NK-92 treated with Interleukin-12 subunit alpha and Interleukin-12 subunit beta, amount 100 ng/mL, for 24 hours (cell line): Measurements from ENCODE around the gene BPIFA1.
A peak's percentile ranks its signal among the peaks of the same experiment; 100 is the strongest.

ENCODE experiments used
- DNase-seq: peaks from one replicate; lab custom pipeline; 2025; lab: John Stamatoyannopoulos, UW

Gene BPIFA1

DNA sequence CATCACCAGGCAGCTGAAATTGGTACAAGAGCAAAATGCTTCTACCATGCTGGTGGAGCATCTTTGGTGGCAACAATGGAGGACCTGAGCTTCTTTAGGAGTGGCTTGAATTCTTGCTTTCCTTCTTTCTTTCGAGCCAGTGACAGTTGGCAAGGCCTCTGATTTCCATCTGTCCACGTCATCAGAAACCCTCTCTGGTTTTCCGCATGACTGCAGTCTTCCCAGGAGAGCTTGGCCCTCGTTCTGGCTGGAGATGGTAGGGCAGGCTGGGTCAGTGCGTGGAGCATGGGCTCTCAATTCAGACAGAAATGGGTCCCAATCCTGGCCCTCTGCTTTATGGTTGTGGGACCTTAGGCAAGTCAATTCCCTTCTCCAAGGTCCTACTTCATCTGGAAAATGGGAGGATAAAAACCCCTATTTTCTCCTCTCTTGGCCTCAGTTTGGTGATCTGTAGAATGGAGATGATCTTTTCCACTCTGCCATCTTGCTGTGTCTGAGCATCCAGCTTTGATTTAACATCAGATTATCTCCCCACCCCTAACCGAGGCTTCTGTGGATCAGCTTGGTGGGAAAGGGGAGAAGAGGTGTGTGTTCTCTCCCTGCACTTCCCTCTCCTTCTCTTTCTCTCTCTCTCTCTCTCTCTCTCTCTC is 43.6 kb downstream of the BPIFA1 start:
- DNase-seq = no peak

DNA sequence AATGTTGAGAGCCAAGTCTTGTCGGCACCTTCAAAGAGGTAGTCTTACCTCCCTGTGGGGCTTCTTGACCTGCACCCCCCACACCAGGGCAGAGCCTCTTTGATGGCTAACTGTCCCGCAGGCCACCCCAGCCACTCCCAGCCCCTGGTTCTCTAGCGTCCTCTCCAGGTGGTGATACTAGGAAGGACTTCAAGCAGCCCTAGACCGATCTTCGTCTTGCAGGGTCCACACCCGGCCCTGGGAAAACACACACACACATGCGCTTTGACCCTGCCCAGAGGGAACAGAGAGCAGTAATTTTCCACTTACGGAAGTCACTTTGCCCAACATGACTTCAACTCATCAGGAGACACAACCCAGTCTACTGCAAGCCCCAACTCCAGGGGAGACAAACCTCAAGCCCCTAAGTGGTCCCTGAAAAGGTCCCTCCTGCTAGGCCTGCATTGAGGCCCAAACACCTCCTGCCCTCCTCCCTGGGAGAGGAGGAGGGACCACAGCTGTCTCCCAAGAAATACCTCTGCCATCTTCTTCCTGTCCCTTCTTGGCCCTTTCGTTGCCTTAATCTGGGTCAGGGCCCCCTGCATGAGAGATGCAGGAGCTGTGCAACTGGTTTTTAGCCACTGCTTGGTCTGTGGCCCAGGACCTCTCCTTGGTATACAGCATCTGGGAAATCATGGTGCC is 44.3 kb downstream of the BPIFA1 start:
- DNase-seq = no peak

DNA sequence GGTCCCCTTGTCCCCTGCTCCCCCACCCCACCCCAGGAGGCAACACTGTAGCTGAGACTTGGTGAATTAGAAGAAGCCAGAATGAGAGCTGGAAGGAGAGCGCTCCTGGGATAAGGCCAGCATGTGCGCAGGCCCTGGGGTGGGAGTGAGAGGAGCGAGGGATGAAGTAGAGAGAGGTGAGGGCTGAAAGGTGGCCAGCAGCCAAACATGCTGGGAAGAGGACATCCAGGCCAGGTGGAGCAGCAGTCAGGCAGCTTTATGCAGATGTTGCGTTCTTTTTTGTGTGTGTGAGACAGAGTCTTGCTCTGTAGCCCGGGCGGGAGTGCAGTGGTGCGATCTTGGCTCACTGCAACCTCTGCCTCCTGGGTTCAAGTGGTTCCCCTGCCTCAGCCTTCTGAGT is 45.0 kb downstream of the BPIFA1 start:
- no peak for DNase-seq

DNA sequence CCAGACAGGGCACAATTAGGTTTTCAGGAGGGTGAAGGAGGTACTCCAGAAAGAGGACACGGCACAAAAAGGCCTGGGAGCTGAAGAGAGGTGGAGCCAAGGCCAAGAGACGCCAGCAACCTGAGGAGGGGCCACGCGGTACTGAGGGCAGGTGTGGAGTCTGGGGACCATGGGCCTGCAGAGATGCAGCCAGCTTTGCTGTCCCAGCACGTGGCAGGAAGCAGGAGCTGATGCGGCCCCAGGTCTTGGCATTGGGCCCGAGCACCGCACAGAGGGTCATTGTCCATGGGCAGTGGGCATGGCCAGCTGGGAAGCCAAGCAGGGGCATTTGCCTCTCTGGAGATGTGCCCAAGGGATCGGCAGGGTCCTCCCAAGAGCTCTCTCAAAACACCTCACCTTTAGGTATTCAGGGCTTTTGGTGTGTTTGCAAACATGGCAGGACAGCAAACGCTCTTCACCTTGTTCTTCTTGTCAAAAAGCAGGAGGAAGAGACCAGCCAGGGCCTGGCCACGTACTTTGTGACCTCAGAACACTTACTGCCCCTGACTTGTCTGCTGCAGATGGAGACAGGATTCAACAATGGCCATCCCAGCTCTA is 45.9 kb downstream of the BPIFA1 start:
- no peak for DNase-seq

DNA sequence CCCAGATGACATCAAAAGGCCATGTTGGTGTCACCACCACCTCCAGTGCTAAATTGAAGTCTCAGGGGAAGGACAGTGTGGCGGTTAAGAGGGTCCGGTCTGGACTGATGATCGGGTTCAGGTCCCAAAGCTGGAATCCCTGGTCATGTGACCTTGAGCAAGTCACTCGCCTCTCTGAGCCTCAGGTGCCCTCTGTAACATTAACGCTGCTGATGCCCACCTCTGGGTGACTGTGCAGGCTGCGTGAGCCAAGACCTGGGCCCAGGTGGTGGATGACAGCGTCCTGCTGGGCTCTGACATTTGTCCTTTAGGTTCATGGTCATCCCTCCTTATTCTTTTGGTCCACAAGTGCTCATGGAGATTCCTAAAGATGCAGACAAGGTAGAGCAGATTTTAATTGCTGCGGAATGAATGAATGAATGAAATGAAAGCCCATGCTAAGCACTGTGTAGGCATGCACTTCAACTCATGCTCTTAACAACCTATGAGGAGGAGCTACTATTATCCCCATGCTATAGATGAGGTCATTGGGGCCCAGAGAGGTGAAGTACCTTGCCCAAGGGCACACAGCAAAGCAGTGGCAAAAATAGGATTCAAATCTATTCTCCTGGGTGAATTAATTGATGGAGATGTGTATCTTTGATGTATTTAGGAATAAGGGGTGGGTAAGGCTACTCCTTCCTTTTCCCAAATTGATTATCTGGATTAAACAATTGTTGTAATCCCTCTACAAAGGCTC is 46.6 kb downstream of the BPIFA1 start:
- DNase-seq = no peak

DNA sequence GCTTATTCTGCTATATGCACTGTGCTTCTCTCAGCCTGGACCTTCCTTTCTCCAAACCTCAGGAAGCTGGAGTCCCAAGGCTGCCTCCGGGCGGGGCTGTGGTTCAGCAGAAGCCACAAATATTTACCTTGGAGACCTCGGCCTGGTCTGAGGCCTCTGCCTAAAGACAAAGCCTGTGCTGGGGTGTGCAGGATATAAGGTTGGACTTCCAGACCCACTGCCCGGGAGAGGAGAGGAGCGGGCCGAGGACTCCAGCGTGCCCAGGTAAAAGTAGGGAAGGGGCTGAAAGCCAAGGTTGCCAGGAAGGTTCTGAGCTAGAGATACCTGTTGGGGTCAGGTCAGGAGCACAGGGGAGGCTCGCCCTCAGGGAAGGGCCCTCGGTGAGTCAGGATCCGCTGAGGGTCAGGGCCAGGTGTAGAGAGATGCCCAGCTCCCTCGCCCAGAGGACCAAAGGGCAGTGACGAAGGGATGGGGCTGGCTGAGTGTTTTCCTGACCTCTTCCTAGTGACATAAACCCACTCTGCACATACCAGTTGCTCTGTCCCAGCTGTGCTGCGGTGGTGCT is 47.3 kb downstream of the BPIFA1 start, which contains the start of gene BPIFB1:
BPIFB1 (plus strand) TSS at position 224 of the 565 bp plus-strand sequence. CDS start 2,860 bp downstream, outside the sequence.
- DNase-seq = no peak

DNA sequence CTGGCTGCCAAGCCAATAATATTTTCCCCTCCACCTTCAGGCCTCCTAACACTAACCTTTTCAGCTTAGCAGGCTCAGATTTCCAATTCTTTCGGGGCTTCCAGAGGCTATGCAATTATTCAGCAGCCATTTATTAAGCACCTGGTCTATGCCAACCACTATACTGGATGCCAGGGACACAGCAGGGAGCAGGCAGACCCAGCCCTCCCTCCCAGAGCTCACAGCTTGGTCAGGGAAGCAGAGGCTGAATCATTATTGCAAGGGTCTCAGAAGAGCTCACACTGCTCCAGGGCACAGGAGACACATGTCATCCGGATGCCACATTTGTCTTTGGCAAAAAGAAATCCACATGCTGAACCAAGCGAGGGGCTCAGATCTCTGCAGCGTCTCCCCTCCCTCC is 48.5 kb downstream of the BPIFA1 start:
- no peak for DNase-seq

DNA sequence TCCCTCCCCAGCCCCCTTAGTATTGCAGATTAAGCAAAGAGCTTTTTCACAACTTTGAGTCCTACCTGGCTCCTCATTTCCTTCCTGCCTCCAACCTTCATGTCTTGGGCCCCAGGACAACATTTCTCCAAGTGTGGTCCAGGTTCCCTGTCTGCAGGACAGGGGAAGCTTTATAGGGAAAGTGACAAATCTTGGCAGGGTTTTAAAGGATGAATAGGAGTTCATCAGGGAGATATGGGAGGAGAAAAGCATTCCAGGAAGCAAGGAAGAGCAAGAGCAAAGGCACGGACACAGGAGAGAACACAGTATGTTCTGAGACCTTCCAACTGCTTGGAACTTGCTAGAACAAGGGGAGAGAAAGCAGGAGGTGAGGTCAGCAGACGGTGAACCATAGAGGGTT is 49.1 kb downstream of the BPIFA1 start:
- DNase-seq = no peak

DNA sequence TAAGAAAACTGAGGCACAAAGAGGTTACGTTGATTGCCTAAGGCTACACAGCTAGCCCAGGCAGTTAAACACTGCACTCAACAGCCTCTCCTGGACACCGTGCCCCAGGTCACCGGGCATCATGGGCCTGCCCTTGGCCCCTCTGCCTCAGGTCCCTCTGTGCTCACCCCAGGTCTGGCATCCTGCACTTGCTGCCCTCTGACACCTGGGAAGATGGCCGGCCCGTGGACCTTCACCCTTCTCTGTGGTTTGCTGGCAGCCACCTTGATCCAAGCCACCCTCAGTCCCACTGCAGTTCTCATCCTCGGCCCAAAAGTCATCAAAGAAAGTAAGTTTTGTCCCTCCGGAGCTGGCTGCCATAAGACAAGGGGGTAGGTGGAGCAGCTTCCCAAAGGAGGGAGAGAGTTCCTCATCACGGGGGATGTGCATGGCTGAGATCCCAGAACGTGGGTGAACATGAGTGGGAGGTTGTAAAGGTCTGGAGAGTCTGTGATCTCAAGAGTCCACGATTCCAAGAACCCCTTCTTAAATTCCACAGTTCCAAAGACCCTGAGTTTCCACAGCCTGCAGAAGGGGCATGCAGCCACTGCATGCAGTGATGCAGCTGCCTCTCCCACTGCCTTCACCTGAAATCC is 50.2 kb downstream of the BPIFA1 start:
- DNase-seq = no peak

DNA sequence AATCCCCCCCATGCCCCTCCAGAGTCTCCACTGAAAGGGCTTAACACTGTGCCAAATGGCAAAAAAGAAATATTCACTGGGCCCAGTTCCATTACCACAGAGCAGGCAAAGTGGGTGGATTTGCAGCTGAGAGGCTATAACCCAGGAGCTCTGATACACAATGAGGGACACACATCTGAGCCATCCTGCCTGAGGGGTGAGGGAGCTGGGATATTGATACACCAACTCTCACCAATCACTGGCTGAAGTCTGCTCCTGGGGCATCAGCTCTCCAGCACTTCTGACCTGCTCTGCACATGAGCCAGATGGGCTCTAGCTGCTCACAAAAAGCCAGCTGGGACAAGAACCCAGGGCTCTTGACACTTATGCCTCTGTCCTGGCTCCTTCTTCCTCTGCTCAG is 52.1 kb downstream of the BPIFA1 start:
- no peak for DNase-seq

DNA sequence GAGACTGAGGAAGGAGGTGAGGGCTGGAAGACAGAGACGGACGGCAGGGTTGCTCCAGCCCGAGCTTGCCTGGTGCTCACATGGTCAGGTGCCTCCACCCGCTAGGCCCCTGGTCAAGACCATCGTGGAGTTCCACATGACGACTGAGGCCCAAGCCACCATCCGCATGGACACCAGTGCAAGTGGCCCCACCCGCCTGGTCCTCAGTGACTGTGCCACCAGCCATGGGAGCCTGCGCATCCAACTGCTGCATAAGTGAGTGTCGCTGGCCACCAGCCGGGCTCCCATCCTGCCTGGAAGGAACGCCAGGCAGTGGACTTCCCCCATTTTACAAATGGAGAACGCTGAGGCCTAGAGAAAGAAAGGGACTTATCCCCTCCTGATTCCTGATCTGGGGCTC is 55.1 kb downstream of the BPIFA1 start:
- DNase-seq = no peak

DNA sequence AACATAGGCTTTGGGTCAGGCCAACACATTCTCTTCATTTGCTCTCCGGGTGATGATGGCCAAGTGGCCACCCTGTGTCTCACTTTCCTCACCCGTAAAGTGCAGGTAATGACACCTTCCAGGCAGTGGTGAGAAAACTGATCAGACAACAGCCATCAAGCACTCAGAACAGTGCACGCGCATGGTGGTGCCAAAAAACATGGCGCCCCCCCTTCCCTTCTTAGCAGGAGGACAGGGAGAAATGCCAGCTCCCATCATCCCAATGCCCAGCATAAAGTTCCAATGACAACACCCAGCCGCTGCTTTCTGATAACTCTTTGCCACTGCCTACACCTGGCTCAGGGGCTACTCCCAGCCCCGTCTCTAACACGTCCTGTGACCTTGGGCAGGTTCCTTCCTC is 55.6 kb downstream of the BPIFA1 start:
- no peak for DNase-seq

DNA sequence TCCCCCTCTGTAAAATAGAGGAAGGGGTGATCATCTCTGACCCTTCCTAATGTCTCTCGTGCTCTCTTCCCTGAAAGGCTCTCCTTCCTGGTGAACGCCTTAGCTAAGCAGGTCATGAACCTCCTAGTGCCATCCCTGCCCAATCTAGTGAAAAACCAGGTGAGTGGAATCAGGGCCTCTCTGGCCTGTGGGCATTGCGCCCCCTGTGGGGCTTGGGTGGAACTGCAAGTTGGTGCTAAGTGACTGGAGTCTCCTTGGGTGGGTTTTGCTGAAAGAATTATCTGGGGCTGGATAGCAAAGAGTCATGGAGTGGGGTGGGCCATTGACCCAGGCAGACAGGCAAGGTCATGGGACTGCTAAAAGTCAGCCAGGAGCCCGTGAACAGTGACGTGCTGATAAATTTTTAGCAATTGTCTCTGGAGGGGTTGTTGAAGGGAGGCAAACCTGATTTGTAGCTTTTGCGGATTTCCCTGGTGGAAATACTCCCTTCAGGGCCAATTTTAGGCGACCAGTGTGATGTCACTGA is 56.1 kb downstream of the BPIFA1 start:
- peak; percentile 44 for DNase-seq
